NB4 (cell line): Measurements from ENCODE around the gene ZSCAN20.
"Not testable (repeated sequence)": the region's sequence is repeated elsewhere in the genome, so short reads cannot be mapped to it uniquely, and the experiment has no call there.

ENCODE experiments used
- DNase-seq: peaks from one replicate; pipeline ENCODE4 v3.0.0; 2010; ENCODE audit warnings: low read depth
- H3K4me3 ChIP-seq: one replicate; pipeline ENCODE4 v1.5.1; 2011; ENCODE audit warnings: mild to moderate bottlenecking, low read depth, low read length, moderate library complexity
- CTCF ChIP-seq: IDR thresholded peaks from one replicate; pipeline ENCODE4 v1.5.1; 2012; ENCODE audit warnings: low read depth, low read length
- MYC ChIP-seq: IDR thresholded peaks from 2 replicates; pipeline ENCODE4 v1.6.1; 2011; ENCODE audit warnings: low read depth, low read length
- POLR2A ChIP-seq: IDR thresholded peaks from 2 replicates; pipeline ENCODE4 v1.6.1; 2011; ENCODE audit warnings: mild to moderate bottlenecking; ENCODE audit not compliant: insufficient read length; ENCODE audit errors: extremely low read depth
- TF ChIP-seq, protein P1 (sequence below): IDR thresholded peaks from 2 replicates; pipeline ENCODE4 v1.6.1; 2011; ENCODE audit warnings: low read depth, low read length

Gene ZSCAN20

GRCh38 chr1:33501309-33501708, 28.9 kb downstream of the ZSCAN20 start:
- DNase-seq, result peak; percentile 15
- no peak for TF ChIP-seq MYC
- TF ChIP-seq, protein P1, sequence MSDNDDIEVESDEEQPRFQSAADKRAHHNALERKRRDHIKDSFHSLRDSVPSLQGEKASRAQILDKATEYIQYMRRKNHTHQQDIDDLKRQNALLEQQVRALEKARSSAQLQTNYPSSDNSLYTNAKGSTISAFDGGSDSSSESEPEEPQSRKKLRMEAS, result no peak
- TF ChIP-seq CTCF, result no peak
- TF ChIP-seq POLR2A, result no peak
- H3K4me3 ChIP-seq, result no peak overlapping the region

GRCh38 chr1:33501774-33502173, 29.3 kb downstream of the ZSCAN20 start:
- H3K4me3 ChIP-seq, result no peak overlapping the region
- DNase-seq, result no peak
- TF ChIP-seq MYC (no peak), CTCF (no peak)
- TF ChIP-seq, protein P1, result no peak

DNA sequence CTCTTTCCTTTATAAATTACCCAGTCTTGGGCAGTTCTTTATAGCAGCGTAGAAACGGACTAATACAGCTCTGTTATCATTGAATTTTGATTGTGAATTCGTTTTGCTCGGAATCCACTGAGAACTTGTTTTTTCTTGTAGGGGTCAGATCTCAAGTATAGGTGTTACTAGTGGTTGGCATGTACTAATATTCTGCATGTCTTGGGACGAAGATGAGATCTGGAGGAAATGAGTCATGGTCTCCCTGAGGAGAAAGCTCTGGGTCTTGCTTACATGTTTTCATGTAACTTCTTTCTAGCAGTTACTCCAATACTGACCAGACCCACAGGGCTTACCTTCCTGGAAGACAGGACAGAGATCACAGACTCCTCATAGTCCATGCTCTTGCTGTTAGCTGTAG, 30.3 kb downstream of the ZSCAN20 start:
- peak; percentile 50 for DNase-seq
- TF ChIP-seq, protein P1, result no peak
- no peak for TF ChIP-seq POLR2A
- no peak for TF ChIP-seq CTCF
- no peak for TF ChIP-seq MYC

GRCh38 chr1:33503506-33503905, 31.1 kb downstream of the ZSCAN20 start:
- DNase-seq, result no peak
- H3K4me3 ChIP-seq, result no peak overlapping the region
- TF ChIP-seq, protein P1, result no peak
- no peak for TF ChIP-seq MYC

More for the DNA sequence above, 30.3 kb downstream of the ZSCAN20 start:
- no peak overlapping the region for H3K4me3 ChIP-seq

DNA sequence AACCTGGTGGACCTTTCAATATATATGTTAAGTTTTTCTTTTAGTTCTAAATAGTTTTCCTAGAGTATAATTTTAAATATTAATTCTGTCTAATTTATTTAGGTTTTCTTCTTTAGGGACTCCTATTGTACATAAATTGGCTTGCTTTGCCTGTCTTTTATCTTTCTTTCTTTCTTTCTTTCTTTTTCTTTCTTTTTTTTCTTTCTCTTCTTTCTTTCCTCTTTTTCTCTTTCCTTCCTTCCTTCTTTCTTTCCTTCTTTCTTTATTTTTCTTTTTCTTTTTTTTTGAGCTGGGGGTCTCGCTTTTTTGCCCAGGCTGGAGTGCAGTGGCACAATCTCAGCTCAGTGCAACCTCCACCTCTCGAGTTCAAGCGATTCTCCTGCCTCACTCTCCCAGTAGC, 35.2 kb downstream of the ZSCAN20 start:
- TF ChIP-seq POLR2A, result no peak
- no peak for TF ChIP-seq CTCF
- DNase-seq, result no peak
- no peak overlapping the region for H3K4me3 ChIP-seq

- no peak for TF ChIP-seq POLR2A
- TF ChIP-seq, protein P1, result no peak
- no peak for TF ChIP-seq CTCF
- TF ChIP-seq MYC, result no peak
- no peak for DNase-seq
- H3K4me3 ChIP-seq, result no peak overlapping the region
These were observed 35.7 kb downstream of the ZSCAN20 start for GRCh38 chr1:33508151-33508550.

DNA sequence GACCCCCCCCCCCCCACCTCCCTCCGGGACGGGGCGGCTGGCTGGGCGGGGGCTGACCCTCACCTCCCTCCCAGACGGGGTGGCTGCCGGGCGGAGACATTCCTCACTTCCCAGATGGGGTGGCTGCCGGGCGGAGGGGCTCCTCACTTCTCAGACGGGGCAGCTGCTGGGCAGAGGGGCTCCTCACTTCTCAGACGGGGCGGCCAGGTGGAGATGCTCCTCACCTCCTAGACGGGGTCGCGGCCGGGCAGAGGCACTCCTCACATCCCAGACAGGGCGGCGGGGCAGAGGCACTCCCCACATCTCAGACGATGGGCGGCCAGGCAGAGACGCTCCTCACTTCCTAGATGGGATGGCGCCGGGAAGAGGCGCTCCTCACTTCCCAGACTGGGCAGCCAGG, 36.8 kb downstream of the ZSCAN20 start:
- not testable (repeated sequence) for DNase-seq

More for the DNA sequence above, 36.8 kb downstream of the ZSCAN20 start:
- H3K4me3 ChIP-seq, result not testable (repeated sequence)
